ENCODE data around the gene ATP1A4.

Gene ATP1A4

GRCh38 chr1:160144921-160145320 is 6.5 kb upstream of the ATP1A4 start:
- no peak for DNase-seq (ENCODE audit: low read depth in 2 of 2)

GRCh38 chr1:160146107-160146506 is 5.3 kb upstream of the ATP1A4 start:
- no peak for DNase-seq (ENCODE audit: low read depth in 2 of 2)

GRCh38 chr1:160148121-160148520 is 3.3 kb upstream of the ATP1A4 start:
- no peak for DNase-seq (ENCODE audit: low read depth in 2 of 2)

GRCh38 chr1:160149233-160149632 is 2.2 kb upstream of the ATP1A4 start:
- no peak for DNase-seq (ENCODE audit: low read depth in 2 of 2)

GRCh38 chr1:160149716-160150115 is 1.7 kb upstream of the ATP1A4 start:
- DNase-seq (ENCODE audit: low read depth in 2 of 2) = no peak

- DNase-seq (ENCODE audit: low read depth in 2 of 2) = no peak
These were observed 3.4 kb downstream of the ATP1A4 start for GRCh38 chr1:160154790-160155189.

GRCh38 chr1:160156361-160156760 is 5.0 kb downstream of the ATP1A4 start:
- DNase-seq (ENCODE audit: low read depth in 2 of 2) = no peak

GRCh38 chr1:160157174-160157573 is 5.8 kb downstream of the ATP1A4 start:
- DNase-seq (ENCODE audit: low read depth in 2 of 2) = no peak

- DNase-seq (ENCODE audit: low read depth in 2 of 2) = no peak
These were observed 6.6 kb downstream of the ATP1A4 start for GRCh38 chr1:160158031-160158430.

GRCh38 chr1:160158534-160158933 is 7.1 kb downstream of the ATP1A4 start:
- no peak for DNase-seq (ENCODE audit: low read depth in 2 of 2)

GRCh38 chr1:160159846-160160245 is 8.4 kb downstream of the ATP1A4 start:
- no peak for DNase-seq (ENCODE audit: low read depth in 2 of 2)

GRCh38 chr1:160161965-160162705 is 10.7 kb downstream of the ATP1A4 start:
- DNase-seq (ENCODE audit: low read depth in 2 of 2) = no peak

- DNase-seq (ENCODE audit: low read depth in 2 of 2) = no peak
These were observed 11.5 kb downstream of the ATP1A4 start for GRCh38 chr1:160162931-160163330.

- DNase-seq (ENCODE audit: low read depth in 2 of 2) = no peak
These were observed 12.2 kb downstream of the ATP1A4 start for GRCh38 chr1:160163615-160164014.

- DNase-seq (ENCODE audit: low read depth in 2 of 2) = no peak
These were observed 12.7 kb downstream of the ATP1A4 start for GRCh38 chr1:160164121-160164520.

- no peak for DNase-seq (ENCODE audit: low read depth in 2 of 2)
These were observed 14.9 kb downstream of the ATP1A4 start for GRCh38 chr1:160166166-160166868.

- DNase-seq (ENCODE audit: low read depth in 2 of 2) = no peak
These were observed 15.7 kb downstream of the ATP1A4 start for GRCh38 chr1:160167056-160167455.

GRCh38 chr1:160167580-160167979 is 16.2 kb downstream of the ATP1A4 start:
- no peak for DNase-seq (ENCODE audit: low read depth in 2 of 2)

- no peak for DNase-seq (ENCODE audit: low read depth in 2 of 2)
These were observed 16.6 kb downstream of the ATP1A4 start for GRCh38 chr1:160168016-160168415.

- DNase-seq (ENCODE audit: low read depth in 2 of 2) = no peak
These were observed 17.4 kb downstream of the ATP1A4 start for GRCh38 chr1:160168609-160169369.

- peak in 1 of 2 donors; percentile 9 for DNase-seq (ENCODE audit: low read depth in 2 of 2)
These were observed 18.4 kb downstream of the ATP1A4 start for GRCh38 chr1:160169553-160170399.

GRCh38 chr1:160171354-160171753 is 20.0 kb downstream of the ATP1A4 start:
- DNase-seq (ENCODE audit: low read depth in 2 of 2) = no peak
